ENCODE data around the gene COPG2.

- TF ChIP-seq CTCF (conservative IDR thresholded peaks at IDR 0.05 in 1 of 2, IDR thresholded peaks at IDR 0.05 in 1 of 2; ENCODE audit: low read depth in 1 of 2, low read length in 2 of 2) = no peak
- TF ChIP-seq EZH2 (IDR thresholded peaks at IDR 0.05; ENCODE audit: low read length, missing control alignments) = no peak
These were observed at the start of gene COPG2 for GRCh38 chr7:130668258-130669084.

Measured in fibroblast of lung (primary cell).